Measurements from ENCODE around the gene TBC1D5.

TBC1D5 gene

DNA sequence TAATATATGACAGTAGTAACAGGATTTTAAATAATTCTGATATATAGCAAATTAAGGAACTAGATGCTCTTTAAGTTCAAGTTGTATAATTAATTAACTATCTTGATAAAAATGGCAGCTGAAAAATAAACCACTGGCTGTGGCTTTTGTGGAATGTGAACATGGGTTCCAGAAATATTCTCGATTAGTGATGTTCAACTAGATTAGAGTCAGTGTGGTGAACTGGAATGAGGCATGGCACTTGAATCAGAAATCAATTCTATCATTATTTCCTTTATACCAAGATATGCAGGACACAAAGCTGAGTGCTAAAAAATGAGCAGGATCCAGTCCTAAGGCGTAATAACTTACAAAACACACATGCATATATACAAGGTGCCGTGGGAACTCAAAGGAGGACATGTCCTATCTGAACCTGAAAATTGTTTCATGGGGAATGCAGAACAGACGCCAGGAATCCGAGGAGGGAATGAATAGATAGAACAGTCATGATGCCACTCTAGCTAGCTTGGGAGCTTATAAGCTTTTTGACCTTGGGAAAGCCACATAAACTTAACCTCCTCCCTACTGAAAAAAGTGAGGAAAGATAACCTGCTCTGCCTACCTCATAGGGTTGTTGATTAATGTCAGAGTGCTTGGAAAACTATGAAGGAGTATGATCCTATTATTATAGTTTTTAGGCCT lies 455.3 kb downstream of the TBC1D5 start:
- Histone ChIP-seq H3K27me3 (ENCODE audit: low read depth, low read length) (no peaks in the 10 kb centered on the region), H3K36me3 (ENCODE audit: control insufficient read depth in 1 of 2, insufficient read depth in 2 of 2, low read length in 2 of 2) (peaks cover 0 to 13% of the 10 kb centered on the region in 2 donors), H3K27ac (ENCODE audit: low read length) (no peak overlapping the region), H3K4me3 (ENCODE audit: low read depth in 1 of 2, low read length in 2 of 2) (no peak overlapping the region), H3K4me1 (ENCODE audit: control insufficient read depth in 1 of 2, insufficient read depth in 2 of 2, low read length in 2 of 2) (no peaks in the 10 kb centered on the region), H3K9me3 (ENCODE audit: control insufficient read depth in 1 of 2, low read length in 2 of 2) (no peaks in the 10 kb centered on the region)

DNA sequence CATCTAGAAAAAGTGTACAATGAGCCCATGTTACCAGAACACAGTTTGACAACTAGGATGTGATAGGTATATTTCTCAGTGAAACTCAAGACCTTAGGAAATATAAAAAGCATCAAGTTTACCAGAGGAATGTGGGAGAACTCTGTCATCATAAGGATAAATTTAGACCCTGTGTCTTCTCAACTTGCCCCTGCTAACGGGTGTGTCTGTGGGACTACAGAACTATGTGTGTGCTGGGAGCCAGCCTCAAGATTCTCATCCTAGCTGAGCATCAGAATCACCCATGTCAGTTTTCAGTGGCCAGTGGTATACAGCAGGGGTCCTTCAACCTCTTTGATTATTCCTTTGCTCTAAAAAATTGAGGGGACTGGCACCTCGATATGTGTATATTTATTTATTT lies 464.4 kb downstream of the TBC1D5 start:
- Histone ChIP-seq H3K27me3 (ENCODE audit: low read depth, low read length) (no peaks in the 10 kb centered on the region), H3K36me3 (ENCODE audit: control insufficient read depth in 1 of 2, insufficient read depth in 2 of 2, low read length in 2 of 2) (no peaks in the 10 kb centered on the region)

DNA sequence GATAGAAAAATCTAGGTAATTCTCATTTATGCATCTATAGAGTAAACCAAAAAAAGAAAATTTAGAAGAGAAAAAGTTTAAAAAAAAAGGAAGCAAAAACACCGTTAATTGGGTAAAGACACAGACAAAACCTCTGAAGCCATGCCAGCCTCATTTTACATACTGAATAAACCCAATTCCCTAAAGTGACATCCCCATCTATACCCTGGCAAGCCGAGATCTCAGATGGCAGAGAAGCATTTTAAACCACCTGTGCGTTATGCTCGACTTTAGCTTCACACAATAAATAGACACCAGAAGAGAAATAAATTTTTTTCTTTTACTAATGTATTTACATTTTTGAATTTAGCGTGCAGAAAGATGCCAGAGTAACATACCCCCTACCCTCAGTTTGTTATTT lies 475.6 kb downstream of the TBC1D5 start:
- Histone ChIP-seq H3K4me3 (ENCODE audit: low read depth in 1 of 2, low read length in 2 of 2) (no peak overlapping the region), H3K4me1 (ENCODE audit: control insufficient read depth in 1 of 2, insufficient read depth in 2 of 2, low read length in 2 of 2) (no peaks in the 10 kb centered on the region), H3K27ac (ENCODE audit: low read length) (no peak overlapping the region), H3K9me3 (ENCODE audit: control insufficient read depth in 1 of 2, low read length in 2 of 2) (no peaks in the 10 kb centered on the region), H3K27me3 (ENCODE audit: low read depth, low read length) (no peaks in the 10 kb centered on the region), H3K36me3 (ENCODE audit: control insufficient read depth in 1 of 2, insufficient read depth in 2 of 2, low read length in 2 of 2) (no peaks in the 10 kb centered on the region)

More for the DNA sequence above, 464.4 kb downstream of the TBC1D5 start:
- no peaks in the 10 kb centered on the region for H3K9me3 ChIP-seq (ENCODE audit: control insufficient read depth in 1 of 2, low read length in 2 of 2)
- no peak overlapping the region for H3K4me3 ChIP-seq (ENCODE audit: low read depth in 1 of 2, low read length in 2 of 2)
- H3K4me1 ChIP-seq (ENCODE audit: control insufficient read depth in 1 of 2, insufficient read depth in 2 of 2, low read length in 2 of 2), result no peaks in the 10 kb centered on the region
- no peak overlapping the region for H3K27ac ChIP-seq (ENCODE audit: low read length)

DNA sequence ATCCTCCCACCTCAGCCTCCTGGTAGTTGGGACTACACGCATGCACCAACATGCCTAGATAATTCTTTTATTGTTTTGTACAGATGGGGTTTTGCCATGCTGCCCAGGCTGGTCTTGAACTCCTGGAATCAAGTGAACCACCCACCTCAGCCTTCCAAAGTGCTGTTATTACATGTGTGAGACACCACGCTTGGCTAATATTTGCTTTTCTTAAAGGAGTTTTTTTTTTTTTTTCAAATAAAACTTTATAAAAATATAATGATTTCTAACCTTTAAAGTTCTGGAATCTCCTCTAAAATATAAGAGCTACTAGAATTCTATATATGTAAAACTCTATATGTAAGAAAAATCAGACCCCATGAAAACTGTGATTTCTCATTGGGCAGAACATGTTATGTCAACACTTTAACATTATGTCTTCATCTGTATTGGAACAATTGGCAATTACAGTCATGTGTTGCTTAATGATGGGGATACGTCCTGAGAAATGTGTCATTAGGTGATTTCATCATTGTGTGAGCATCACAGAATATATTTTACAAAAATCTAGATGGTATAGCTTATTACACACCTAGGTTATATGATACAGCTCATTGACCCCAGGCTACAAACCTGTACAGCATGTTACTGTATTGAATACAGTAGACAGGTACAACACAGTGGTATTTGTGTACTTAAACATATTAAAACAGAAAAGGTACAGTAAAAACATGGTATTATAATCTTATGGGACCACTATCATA lies 480.6 kb downstream of the TBC1D5 start:
- no peaks in the 10 kb centered on the region for H3K27me3 ChIP-seq (ENCODE audit: low read depth, low read length)
- no peak overlapping the region for H3K4me3 ChIP-seq (ENCODE audit: low read depth in 1 of 2, low read length in 2 of 2)
- H3K27ac ChIP-seq (ENCODE audit: low read length), result no peak overlapping the region
- H3K4me1 ChIP-seq (ENCODE audit: control insufficient read depth in 1 of 2, insufficient read depth in 2 of 2, low read length in 2 of 2), result no peaks in the 10 kb centered on the region
- H3K9me3 ChIP-seq (ENCODE audit: control insufficient read depth in 1 of 2, low read length in 2 of 2), result no peaks in the 10 kb centered on the region
- no peaks in the 10 kb centered on the region for H3K36me3 ChIP-seq (ENCODE audit: control insufficient read depth in 1 of 2, insufficient read depth in 2 of 2, low read length in 2 of 2)

DNA sequence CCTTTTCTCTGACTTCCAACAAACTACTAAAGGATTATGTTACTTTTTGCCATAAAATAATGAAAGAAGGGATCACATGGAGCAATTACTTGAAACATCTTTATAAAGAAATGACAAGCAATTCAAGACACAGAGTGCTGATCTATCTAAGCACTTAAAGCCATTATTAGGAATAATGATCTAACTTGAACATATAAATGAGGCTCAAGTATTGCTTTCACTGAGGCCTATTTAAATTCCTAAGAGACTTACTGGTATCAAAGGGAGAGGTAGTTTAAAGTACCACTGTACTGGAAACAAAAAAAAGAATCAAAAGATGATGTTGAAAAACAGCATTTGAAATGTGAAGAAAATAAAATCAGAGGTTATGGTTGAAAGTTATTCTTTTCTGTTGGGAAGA lies 482.2 kb downstream of the TBC1D5 start:
- no peaks in the 10 kb centered on the region for H3K27me3 ChIP-seq (ENCODE audit: low read depth, low read length)
- no peaks in the 10 kb centered on the region for H3K4me1 ChIP-seq (ENCODE audit: control insufficient read depth in 1 of 2, insufficient read depth in 2 of 2, low read length in 2 of 2)
- no peaks in the 10 kb centered on the region for H3K36me3 ChIP-seq (ENCODE audit: control insufficient read depth in 1 of 2, insufficient read depth in 2 of 2, low read length in 2 of 2)
- no peak overlapping the region for H3K4me3 ChIP-seq (ENCODE audit: low read depth in 1 of 2, low read length in 2 of 2)
- no peaks in the 10 kb centered on the region for H3K9me3 ChIP-seq (ENCODE audit: control insufficient read depth in 1 of 2, low read length in 2 of 2)
- no peak overlapping the region for H3K27ac ChIP-seq (ENCODE audit: low read length)

DNA sequence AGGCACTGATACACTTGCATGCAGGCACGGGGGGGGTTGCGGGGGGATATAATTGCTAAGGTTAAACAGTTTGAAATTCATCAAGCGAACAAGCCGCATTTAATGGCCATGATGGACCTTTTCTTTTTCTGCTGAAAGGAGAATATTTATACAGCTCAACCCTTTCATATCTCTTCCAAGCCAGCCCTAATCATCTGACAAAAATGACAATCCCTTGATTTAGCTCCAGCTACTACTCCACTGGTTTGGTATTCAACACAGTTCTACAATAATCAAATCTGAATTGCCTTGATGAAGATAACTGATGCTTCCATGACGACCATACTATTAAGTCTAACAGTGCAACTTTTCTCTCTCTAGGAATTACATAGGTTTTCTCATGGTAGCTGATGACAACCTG lies 482.7 kb downstream of the TBC1D5 start:
- Histone ChIP-seq H3K27ac (ENCODE audit: low read length) (no peak overlapping the region), H3K36me3 (ENCODE audit: control insufficient read depth in 1 of 2, insufficient read depth in 2 of 2, low read length in 2 of 2) (no peaks in the 10 kb centered on the region), H3K4me3 (ENCODE audit: low read depth in 1 of 2, low read length in 2 of 2) (no peak overlapping the region), H3K4me1 (ENCODE audit: control insufficient read depth in 1 of 2, insufficient read depth in 2 of 2, low read length in 2 of 2) (no peaks in the 10 kb centered on the region), H3K9me3 (ENCODE audit: control insufficient read depth in 1 of 2, low read length in 2 of 2) (no peaks in the 10 kb centered on the region), H3K27me3 (ENCODE audit: low read depth, low read length) (no peaks in the 10 kb centered on the region)

DNA sequence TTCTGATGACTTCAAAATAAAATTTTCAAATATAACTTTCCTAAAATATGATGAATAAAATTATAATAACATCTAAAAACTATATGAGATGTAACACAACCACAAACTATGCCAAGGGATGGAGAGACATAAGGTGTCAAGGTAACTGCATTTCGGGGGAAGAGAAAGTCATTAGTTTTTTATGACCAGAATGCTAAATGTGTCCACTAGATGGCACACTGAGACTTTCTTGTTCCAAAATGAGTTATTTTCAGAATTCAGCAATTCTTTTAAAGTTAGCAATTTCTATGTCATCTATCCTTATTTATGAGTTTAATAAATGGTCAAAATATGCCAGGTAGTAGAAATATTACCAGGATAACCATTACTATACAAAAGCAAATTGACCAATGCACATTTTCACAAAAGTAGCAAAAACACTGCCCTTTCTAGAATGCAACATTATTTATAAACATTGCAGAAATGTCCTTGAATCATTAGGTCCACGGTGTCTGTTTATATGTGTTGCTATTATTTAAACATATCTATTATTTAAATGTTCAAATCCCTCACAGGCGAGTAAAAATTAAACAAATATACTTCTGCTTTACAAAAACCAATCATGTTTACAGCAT lies 483.5 kb downstream of the TBC1D5 start:
- no peak overlapping the region for H3K27ac ChIP-seq (ENCODE audit: low read length)
- no peaks in the 10 kb centered on the region for H3K36me3 ChIP-seq (ENCODE audit: control insufficient read depth in 1 of 2, insufficient read depth in 2 of 2, low read length in 2 of 2)
- H3K27me3 ChIP-seq (ENCODE audit: low read depth, low read length), result no peaks in the 10 kb centered on the region
- H3K4me3 ChIP-seq (ENCODE audit: low read depth in 1 of 2, low read length in 2 of 2), result no peak overlapping the region
- no peaks in the 10 kb centered on the region for H3K9me3 ChIP-seq (ENCODE audit: control insufficient read depth in 1 of 2, low read length in 2 of 2)
- H3K4me1 ChIP-seq (ENCODE audit: control insufficient read depth in 1 of 2, insufficient read depth in 2 of 2, low read length in 2 of 2), result no peaks in the 10 kb centered on the region

DNA sequence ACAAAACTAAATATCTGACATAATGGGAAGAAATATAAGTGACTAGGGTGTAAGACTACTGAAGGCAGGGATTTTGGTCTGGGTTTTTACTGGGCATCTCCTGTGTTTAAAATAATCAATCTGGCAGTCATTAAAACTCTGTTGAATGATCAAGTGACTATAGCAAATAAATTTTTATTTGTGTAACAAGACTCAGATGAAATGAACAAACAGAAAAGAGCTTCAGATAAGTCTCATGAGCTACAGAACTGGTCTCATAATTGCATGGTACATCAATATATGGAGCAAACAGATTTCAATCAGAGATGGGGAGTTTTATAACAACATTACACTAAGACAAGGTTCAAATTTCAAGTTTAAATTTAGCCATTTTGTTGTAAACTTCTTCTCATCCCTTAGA lies 485.2 kb downstream of the TBC1D5 start:
- H3K27me3 ChIP-seq (ENCODE audit: low read depth, low read length), result no peaks in the 10 kb centered on the region
- H3K9me3 ChIP-seq (ENCODE audit: control insufficient read depth in 1 of 2, low read length in 2 of 2), result no peaks in the 10 kb centered on the region
- no peaks in the 10 kb centered on the region for H3K36me3 ChIP-seq (ENCODE audit: control insufficient read depth in 1 of 2, insufficient read depth in 2 of 2, low read length in 2 of 2)
- no peaks in the 10 kb centered on the region for H3K4me1 ChIP-seq (ENCODE audit: control insufficient read depth in 1 of 2, insufficient read depth in 2 of 2, low read length in 2 of 2)
- H3K27ac ChIP-seq (ENCODE audit: low read length), result no peak overlapping the region
- H3K4me3 ChIP-seq (ENCODE audit: low read depth in 1 of 2, low read length in 2 of 2), result no peak overlapping the region

DNA sequence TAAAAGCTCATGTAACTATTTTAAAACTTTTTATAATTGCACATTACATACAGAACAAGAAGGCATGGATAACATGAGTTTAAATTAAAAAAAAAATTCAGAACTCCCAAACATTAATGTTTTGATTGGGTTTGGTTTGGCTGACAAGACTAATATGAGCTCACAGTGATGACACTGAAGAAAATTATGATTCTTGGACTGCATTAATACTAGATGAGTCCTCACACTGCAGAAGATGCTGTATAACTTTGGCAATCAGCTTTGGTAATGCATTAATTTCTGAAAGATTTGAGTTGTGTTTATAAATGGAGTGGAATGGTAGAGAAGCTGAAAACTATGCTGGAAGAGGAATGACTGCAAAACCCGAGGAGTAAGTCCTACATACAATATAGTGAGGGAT lies 498.8 kb downstream of the TBC1D5 start:
- H3K4me3 ChIP-seq (ENCODE audit: low read depth in 1 of 2, low read length in 2 of 2), result no peak overlapping the region
- no peaks in the 10 kb centered on the region for H3K4me1 ChIP-seq (ENCODE audit: control insufficient read depth in 1 of 2, insufficient read depth in 2 of 2, low read length in 2 of 2)
- no peaks in the 10 kb centered on the region for H3K36me3 ChIP-seq (ENCODE audit: control insufficient read depth in 1 of 2, insufficient read depth in 2 of 2, low read length in 2 of 2)
- no peaks in the 10 kb centered on the region for H3K27me3 ChIP-seq (ENCODE audit: low read depth, low read length)
- no peaks in the 10 kb centered on the region for H3K9me3 ChIP-seq (ENCODE audit: control insufficient read depth in 1 of 2, low read length in 2 of 2)
- H3K27ac ChIP-seq (ENCODE audit: low read length), result no peak overlapping the region

DNA sequence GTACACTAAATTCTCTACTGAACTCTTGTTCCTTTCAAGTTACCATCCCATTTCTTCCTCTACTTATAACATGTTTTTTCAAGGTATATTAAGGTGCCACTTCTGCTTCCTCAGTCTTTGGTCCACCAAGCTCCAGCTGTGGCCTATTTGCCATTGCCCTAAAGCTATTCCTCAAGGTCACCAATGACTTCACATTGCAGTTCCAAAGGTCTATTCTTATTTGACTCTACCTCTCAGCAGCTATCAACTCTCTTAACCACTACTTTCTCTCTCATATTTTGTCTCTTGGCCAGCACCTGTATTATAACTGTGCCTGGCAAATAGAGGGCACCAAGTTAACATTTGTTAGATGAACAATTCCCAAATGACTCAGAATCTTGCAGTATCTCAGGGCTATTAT lies 503.0 kb downstream of the TBC1D5 start:
- Histone ChIP-seq H3K9me3 (ENCODE audit: control insufficient read depth in 1 of 2, low read length in 2 of 2) (no peaks in the 10 kb centered on the region), H3K36me3 (ENCODE audit: control insufficient read depth in 1 of 2, insufficient read depth in 2 of 2, low read length in 2 of 2) (peaks cover 0 to 5% of the 10 kb centered on the region in 2 donors), H3K27me3 (ENCODE audit: low read depth, low read length) (no peaks in the 10 kb centered on the region), H3K4me3 (ENCODE audit: low read depth in 1 of 2, low read length in 2 of 2) (no peak overlapping the region), H3K27ac (ENCODE audit: low read length) (no peak overlapping the region), H3K4me1 (ENCODE audit: control insufficient read depth in 1 of 2, insufficient read depth in 2 of 2, low read length in 2 of 2) (no peaks in the 10 kb centered on the region)

DNA sequence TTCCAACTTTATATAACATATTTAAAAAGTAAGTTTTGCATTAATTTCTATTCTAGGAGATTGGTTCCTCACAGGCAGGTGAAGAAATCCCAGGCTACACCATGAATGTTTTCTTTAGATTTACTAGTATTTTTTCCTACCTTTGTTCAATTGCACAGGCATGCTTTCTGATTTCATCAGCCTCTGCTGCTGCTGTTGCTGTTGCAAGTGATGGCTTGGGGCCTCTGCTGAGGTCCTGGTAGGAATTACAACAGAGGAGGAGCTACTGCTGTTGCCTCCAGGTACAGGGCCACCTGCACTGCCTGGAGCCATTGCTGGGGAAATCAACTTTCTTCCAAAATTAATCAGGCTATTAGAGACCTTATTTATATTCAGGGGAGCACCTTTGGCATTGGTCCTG lies 504.4 kb downstream of the TBC1D5 start:
- Histone ChIP-seq H3K27me3 (ENCODE audit: low read depth, low read length) (no peaks in the 10 kb centered on the region), H3K9me3 (ENCODE audit: control insufficient read depth in 1 of 2, low read length in 2 of 2) (no peaks in the 10 kb centered on the region), H3K27ac (ENCODE audit: low read length) (no peak overlapping the region), H3K4me1 (ENCODE audit: control insufficient read depth in 1 of 2, insufficient read depth in 2 of 2, low read length in 2 of 2) (no peaks in the 10 kb centered on the region), H3K36me3 (ENCODE audit: control insufficient read depth in 1 of 2, insufficient read depth in 2 of 2, low read length in 2 of 2) (peaks cover 0 to 5% of the 10 kb centered on the region in 2 donors), H3K4me3 (ENCODE audit: low read depth in 1 of 2, low read length in 2 of 2) (no peak overlapping the region)
